SK-N-MC (cell line): ENCODE measurements around the gene MDP1.

Experiments used
- DNase-seq: peaks from one replicate; pipeline ENCODE4 v3.0.0-alpha.2; 2011; ENCODE audit warnings: low read depth, low spot score
- H3K27ac ChIP-seq: fragments of 200-600 bp; sonication (generic); 2 replicates; pipeline ENCODE4 v1.5.1; 2016; ENCODE audit warnings: mixed run types
- H3K36me3 ChIP-seq: fragments of 200-600 bp; sonication (generic); 2 replicates; pipeline ENCODE4 v1.6.1; 2017; ENCODE audit warnings: antibody characterized with exemption, low read length, mixed read lengths; ENCODE audit not compliant: insufficient read depth
- H3K4me3 ChIP-seq: fragments of 200-600 bp; sonication (generic); 2 replicates; pipeline ENCODE4 v1.5.1; 2016
- H3K9ac ChIP-seq: fragments of 200-600 bp; sonication (generic); 2 replicates; pipeline ENCODE4 v1.8.0; 2017; ENCODE audit warnings: mixed run types, mixed read lengths; ENCODE audit not compliant: insufficient read length
- H3K9me3 ChIP-seq: fragments of 200-600 bp; sonication (generic); 2 replicates; pipeline ENCODE4 v1.6.1; 2017; ENCODE audit warnings: low read depth, mild to moderate bottlenecking, antibody characterized with exemption, low read length, moderate library complexity, mixed read lengths
- EZH2 ChIP-seq: fragments of 200-600 bp; sonication (generic); IDR thresholded peaks from one replicate; pipeline ENCODE4 v1.6.1; 2017; ENCODE audit warnings: antibody characterized with exemption
- FOXP2 ChIP-seq: optimal IDR thresholded peaks from 2 replicates; pipeline ENCODE3; 2011; ENCODE audit warnings: mild to moderate bottlenecking, moderate library complexity; ENCODE audit not compliant: insufficient read depth; ENCODE audit errors: extremely low read length, control extremely low read depth
- POLR2AphosphoS5 ChIP-seq: IDR thresholded peaks from 2 replicates; pipeline ENCODE4 v1.6.1; 2012; ENCODE audit warnings: mild to moderate bottlenecking, low read depth, low read length, borderline replicate concordance

The MDP1 gene

GRCh38 chr14:24259282-24260025, 43.6 kb upstream of the MDP1 start:
- no peak for DNase-seq
- Histone ChIP-seq H3K9ac (peak overlapping the region; percentile 10), H3K9me3 (no peaks in the 10 kb centered on the region), H3K4me3 (no peak overlapping the region), H3K36me3 (no peaks in the 10 kb centered on the region), H3K27ac (no peak overlapping the region)
- TF ChIP-seq FOXP2: no peak
- TF ChIP-seq POLR2AphosphoS5: no peak
- TF ChIP-seq EZH2: no peak

GRCh38 chr14:24258548-24259265, 42.8 kb upstream of the MDP1 start:
- no peaks in the 10 kb centered on the region for H3K9me3 ChIP-seq
- no peaks in the 10 kb centered on the region for H3K36me3 ChIP-seq
- TF ChIP-seq POLR2AphosphoS5 (no peak), FOXP2 (no peak), EZH2 (no peak)
- H3K9ac ChIP-seq: peak overlapping the region; percentile 10
- H3K4me3 ChIP-seq: no peak overlapping the region
- no peak overlapping the region for H3K27ac ChIP-seq
- DNase-seq: no peak

GRCh38 chr14:24258119-24258518, 42.3 kb upstream of the MDP1 start:
- Histone ChIP-seq H3K9me3 (no peaks in the 10 kb centered on the region), H3K9ac (no peak overlapping the region), H3K27ac (no peak overlapping the region), H3K36me3 (no peaks in the 10 kb centered on the region), H3K4me3 (no peak overlapping the region)
- TF ChIP-seq EZH2 (no peak), POLR2AphosphoS5 (no peak), FOXP2 (no peak)
- no peak for DNase-seq

GRCh38 chr14:24256960-24257359, 41.1 kb upstream of the MDP1 start:
- DNase-seq: no peak
- Histone ChIP-seq H3K27ac (no peak overlapping the region), H3K9ac (no peak overlapping the region), H3K9me3 (no peaks in the 10 kb centered on the region), H3K4me3 (no peak overlapping the region), H3K36me3 (no peaks in the 10 kb centered on the region)
- TF ChIP-seq EZH2 (no peak), FOXP2 (no peak), POLR2AphosphoS5 (no peak)

- TF ChIP-seq POLR2AphosphoS5 (no peak), EZH2 (no peak), FOXP2 (no peak)
- H3K9me3 ChIP-seq: no peaks in the 10 kb centered on the region
- no peak overlapping the region for H3K27ac ChIP-seq
- H3K9ac ChIP-seq: no peak overlapping the region
- DNase-seq: no peak
- no peak overlapping the region for H3K4me3 ChIP-seq
- no peaks in the 10 kb centered on the region for H3K36me3 ChIP-seq
Measured at GRCh38 chr14:24255931-24256711, 40.3 kb upstream of the MDP1 start.

GRCh38 chr14:24255438-24255837, 39.6 kb upstream of the MDP1 start:
- H3K36me3 ChIP-seq: no peaks in the 10 kb centered on the region
- H3K9ac ChIP-seq: no peak overlapping the region
- H3K27ac ChIP-seq: no peak overlapping the region
- no peaks in the 10 kb centered on the region for H3K9me3 ChIP-seq
- DNase-seq: no peak
- H3K4me3 ChIP-seq: no peak overlapping the region
- no peak for TF ChIP-seq FOXP2
- TF ChIP-seq POLR2AphosphoS5: no peak
- no peak for TF ChIP-seq EZH2

GRCh38 chr14:24254630-24255392, 38.9 kb upstream of the MDP1 start:
- H3K9ac ChIP-seq: no peak overlapping the region
- DNase-seq: no peak
- H3K27ac ChIP-seq: no peak overlapping the region
- TF ChIP-seq EZH2 (no peak), POLR2AphosphoS5 (no peak), FOXP2 (no peak)
- no peaks in the 10 kb centered on the region for H3K9me3 ChIP-seq
- no peaks in the 10 kb centered on the region for H3K36me3 ChIP-seq
- H3K4me3 ChIP-seq: no peak overlapping the region

- Histone ChIP-seq H3K4me3 (no peak overlapping the region), H3K27ac (no peak overlapping the region), H3K36me3 (no peaks in the 10 kb centered on the region), H3K9me3 (no peaks in the 10 kb centered on the region), H3K9ac (no peak overlapping the region)
- TF ChIP-seq FOXP2 (no peak), POLR2AphosphoS5 (no peak), EZH2 (no peak)
- no peak for DNase-seq
Measured at GRCh38 chr14:24253936-24254335, 38.1 kb upstream of the MDP1 start.
